HG03060 (cell line): ENCODE results near the gene HIPK2.

ENCODE experiments used
- ATAC-seq: cut with Tn5 transposase; IDR thresholded peaks from one replicate; pipeline ENCODE4 v1.9.1; 2021; ENCODE audit warnings: low read depth, moderate number of reproducible peaks; ENCODE audit not compliant: unreplicated experiment

The HIPK2 gene

DNA sequence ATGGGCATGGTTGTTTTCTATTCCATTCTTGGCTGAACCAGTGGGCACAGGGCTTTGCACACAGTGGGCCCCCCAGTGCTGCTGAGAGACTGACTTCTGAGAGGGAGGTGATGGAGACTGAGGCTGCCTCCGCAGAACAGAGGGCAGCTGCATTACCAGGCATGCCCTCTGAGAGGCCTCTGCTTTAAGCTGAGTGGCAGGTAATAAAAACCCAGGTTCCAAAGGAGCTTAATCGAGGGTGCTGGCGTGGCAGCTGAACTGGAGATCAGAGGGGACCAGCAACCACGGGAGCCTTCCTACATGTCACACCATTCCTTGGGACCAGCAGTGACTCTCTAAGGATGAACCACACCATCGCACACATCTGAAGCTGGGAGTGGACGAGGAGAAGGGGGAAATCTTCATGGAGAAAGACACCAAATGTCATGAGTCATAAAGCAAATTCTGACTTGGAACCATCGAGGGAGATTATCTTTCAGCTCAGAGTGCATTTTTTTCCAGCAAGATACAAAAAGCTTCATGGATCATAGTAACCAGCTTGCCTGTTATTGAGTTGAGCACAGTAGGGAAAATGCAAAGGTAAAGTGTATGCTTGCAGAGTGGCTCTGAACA is 24.6 kb downstream of the HIPK2 start:
- no peak for ATAC-seq

DNA sequence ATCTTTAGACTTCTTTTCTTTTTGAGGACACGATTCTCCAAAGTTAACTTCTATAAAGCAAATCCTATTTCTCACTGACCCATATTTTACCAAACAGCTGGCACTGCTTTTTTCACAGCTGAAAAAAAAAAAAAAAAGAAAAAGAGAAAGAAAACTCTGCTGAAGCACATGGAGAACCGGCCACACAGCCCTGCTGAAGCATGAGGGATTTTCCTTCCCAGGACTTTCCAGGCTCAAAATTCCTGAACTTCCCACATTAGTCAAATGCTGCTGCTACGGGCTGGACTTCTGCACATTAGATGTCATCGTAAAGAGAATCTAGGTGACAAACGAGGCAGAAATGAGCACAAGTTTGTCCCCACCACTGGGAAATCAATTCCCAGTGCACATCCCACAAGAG is 25.2 kb downstream of the HIPK2 start:
- no peak for ATAC-seq

DNA sequence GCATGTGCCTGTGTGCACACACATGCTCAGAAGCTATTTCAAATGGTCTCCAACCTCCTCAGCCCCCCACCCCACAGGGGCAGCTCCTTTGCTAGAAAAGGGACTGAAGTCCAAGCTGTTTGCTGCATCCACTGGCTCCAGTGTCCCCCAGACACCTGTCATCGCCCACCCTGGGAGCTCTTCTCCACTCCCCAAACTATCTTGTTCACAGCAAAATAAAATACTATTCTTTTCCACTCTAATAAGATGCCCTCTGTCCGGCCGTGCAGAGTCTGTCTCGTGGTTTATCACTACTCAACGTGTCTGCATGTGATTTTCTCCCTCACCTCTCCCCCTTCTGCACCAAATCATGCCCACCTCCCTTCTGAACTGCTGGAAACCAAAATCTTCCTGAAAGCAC is 25.6 kb downstream of the HIPK2 start:
- no peak for ATAC-seq

DNA sequence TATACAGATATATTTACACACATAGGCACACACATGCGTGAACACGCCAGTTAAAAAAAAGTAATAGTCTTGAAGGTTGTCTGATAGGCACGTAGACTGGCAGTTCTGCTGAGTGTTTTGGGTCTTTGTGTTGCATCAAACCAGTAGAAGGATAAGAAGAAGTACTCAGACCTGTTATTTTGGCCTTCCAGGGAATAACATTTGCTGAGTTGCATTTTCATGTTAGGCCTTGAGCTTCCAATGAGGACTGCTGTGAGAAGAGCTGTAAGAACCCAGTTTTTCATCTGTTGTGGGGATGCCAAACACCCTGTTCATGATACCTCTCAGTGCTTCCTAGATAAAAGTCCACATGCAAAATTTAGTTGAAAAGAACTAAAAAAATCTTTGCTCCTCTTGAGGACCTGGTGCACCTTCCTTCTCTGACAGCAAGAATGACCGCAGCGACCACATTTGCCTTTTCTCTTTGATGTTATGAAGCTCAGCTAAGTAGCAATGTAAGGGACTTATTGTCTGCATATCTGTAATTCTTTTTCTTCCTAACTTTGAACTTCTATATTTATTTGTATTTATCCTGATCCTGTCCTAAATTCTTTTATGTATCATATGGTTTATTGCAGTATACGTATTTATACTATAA is 27.2 kb downstream of the HIPK2 start:
- ATAC-seq = no peak

DNA sequence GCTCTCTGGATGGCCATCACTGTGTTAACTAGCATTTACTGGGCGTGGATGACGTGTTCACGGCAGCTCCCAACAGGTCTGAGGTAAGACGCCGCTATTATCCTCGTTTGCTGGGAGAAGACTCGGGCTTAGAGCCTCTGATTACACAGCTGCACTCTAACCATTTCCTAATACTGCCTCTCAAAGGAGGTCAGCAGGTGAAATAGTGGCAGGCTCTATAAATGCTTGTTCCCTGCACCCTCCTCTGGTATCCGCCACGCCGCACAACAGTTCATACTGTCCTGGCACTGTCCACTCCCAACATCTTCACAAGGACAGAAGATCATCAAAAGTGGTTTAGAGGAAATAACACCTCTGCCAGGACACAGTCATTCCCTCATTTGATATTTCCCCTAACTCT is 28.3 kb downstream of the HIPK2 start:
- ATAC-seq = no peak

DNA sequence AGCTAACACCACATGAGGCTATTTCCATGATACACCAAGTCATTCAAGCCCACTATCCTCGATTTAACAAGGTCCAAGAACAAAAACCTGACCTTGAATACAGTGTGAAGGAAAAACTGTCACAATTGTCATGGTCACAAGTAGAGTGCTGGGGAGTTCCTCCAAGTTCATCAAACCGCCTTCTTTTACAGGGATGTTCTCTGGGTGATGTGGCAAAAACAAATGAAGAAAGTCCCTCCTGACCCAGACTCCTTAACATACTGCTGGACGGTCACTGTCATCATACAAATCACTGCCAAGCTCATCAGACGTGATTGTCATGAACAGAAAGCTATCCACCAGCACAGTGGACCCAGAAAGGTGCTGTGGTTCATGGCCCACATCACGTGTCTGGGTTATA is 28.9 kb downstream of the HIPK2 start:
- no peak for ATAC-seq

DNA sequence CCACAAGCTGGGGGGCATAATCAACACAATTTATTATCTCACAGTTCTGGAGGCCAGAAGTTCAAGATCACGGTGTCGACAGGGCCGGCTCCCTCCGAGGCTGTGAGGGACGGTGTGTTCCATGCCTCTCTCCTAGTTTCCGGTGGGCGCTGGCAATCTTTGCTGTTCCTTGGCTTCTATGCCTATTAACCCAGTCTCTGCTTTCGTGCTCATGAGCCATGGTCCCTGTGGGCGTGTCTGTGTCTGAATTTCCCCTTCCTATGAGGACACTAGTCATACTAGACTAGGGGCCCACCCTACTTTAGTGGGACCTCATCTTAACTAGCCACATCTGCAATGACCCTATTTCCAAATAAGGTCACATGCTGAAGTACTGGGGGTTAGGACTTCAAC is 29.4 kb downstream of the HIPK2 start:
- ATAC-seq = no peak

DNA sequence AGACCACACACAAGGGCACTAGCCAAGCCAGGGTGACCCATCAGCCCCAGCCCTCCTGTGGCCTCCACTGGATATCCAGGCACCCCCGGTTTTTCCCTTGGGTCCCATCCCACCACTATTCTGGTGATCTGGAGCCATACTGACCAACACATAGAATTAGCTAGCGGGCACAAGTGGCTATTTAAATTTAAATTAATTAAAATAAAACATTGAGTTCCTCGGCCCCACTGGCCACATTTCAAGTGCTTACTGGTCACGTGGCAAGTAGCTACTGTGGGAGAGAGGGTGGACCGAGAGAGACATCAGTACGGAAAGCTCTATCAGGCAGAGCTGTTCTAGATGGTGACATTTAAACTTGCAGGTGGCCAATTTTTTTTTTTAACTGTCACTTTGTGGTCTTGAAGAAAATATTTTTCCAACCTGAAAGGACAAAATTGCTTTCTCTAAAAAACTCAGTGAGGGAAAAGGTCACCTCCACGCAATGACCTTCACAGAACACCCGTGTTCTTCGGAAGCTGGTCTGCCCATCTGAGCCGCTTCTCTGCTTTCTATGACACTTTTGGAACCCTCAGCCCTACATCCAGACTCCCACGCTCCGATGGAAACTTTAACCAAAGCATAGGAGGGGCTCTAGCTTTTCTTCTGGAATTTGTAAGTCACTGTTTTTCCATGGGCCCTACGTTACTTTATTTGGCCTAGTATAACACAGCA is 30.0 kb downstream of the HIPK2 start:
- ATAC-seq = no peak

DNA sequence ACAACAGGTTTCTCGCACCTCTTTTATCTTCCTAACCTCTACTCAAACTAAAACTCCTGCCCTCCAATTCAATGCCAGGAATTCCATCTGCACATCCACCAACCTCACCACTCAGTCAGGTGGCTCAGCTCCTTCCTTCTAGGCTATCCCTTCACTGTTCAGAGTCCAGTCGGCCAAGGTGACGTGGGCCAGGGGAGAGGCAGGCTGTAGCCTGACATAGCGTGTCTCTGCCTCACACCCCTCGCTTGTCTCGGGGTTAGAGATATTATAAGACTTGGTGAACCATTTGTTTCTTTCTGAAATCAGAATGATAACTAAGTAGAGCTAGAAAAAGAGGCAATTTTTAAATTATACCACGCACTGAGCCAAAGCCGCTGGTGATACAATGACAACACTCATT is 31.1 kb downstream of the HIPK2 start:
- no peak for ATAC-seq

DNA sequence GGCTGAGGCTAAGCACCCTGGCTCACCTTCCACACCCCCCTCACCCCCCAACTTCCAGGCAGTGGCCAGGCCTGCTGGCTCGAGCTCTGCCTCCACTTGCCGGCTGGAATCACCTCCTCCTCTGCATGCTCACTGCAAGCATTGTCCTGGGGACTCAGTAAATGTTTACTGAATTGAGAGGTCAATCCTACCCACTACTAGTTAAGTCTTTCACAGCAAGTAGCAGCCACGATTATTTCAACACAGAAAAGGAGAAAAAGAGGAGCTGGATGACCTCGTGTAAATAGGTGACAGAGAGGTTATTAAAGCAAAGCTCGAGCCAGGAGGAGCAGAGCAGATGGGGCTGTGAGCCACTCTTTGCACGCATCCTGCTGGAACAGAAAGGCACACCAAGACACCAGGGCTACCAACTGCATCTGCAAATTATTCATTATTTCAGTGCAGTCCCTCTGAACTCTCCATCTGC is 32.1 kb downstream of the HIPK2 start:
- no peak for ATAC-seq

DNA sequence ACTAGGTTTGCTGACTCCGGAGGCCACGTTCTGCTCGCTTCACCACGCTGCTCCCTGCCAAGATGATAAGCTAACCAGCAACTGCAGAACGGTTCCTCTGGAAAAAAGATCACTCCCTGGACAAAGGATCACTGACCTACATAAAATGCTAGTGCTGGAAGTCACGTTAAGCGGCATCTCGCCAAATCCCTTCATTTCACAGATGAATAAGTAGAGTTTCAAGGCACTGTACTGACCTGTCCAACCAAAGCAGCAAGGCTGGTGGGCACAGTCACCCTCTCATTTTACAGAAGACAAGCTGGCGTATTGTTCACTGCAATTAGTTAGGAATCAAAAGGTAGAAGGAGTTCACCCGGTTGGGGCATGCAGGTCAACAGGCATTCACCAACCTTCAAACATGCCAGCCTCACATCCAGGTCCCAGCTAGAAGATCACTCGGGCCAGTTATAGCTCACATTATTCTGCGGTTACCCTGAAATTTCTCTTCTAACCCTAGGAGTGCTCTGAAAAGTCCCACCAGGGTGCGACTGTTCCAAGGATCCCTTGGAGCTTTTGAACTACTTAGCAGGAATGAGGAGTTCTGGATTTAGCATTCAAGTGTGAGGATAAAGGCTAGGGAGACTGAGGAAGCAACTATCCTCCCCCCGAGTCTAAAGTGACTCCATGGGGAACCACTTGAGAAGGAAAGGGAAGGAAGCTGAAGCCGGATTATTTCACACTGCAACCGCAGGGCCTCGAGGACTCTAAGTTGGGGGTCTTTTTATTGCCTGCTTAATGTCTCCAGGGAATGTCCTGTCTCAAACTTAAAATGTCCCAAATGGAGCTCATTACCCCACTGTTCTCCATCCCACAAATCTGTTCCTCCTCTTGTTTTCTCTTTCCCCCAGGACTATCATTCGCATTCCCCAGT is 32.8 kb downstream of the HIPK2 start:
- no peak for ATAC-seq

DNA sequence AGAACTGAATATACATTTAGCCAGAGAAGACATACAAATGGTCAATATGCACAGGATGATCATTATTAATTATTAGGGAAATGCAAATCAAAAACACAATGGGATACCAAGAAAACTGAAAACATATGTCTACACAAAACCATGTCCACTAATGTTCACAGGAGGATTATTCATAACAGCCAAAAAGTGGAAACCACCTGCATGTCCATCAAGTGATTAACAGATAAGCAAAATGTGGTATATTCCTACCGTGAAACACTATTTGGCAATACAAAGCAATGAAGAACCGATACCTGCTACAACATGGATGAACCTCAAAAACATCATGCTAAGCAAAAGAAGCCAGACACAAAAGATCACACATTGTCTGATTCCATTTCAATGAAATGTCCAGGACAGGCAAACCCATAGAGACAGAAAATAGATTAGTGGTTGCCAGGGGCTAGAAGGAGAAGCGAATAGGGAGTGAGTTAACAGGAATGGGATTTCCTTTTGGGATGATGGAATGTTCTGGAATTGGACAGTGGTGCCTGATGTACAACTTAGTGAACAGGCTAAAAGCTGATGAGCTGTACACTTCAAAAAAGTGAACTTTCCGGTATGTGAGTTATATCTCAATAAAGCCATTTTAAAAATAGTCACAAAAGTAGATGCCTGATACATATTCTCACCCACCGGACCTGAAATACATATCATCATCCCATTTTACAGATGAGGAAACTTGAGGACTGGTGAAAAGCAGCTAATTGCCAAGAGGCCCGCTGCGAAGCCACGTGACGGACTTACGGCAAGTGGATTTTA is 33.6 kb downstream of the HIPK2 start:
- no peak for ATAC-seq

DNA sequence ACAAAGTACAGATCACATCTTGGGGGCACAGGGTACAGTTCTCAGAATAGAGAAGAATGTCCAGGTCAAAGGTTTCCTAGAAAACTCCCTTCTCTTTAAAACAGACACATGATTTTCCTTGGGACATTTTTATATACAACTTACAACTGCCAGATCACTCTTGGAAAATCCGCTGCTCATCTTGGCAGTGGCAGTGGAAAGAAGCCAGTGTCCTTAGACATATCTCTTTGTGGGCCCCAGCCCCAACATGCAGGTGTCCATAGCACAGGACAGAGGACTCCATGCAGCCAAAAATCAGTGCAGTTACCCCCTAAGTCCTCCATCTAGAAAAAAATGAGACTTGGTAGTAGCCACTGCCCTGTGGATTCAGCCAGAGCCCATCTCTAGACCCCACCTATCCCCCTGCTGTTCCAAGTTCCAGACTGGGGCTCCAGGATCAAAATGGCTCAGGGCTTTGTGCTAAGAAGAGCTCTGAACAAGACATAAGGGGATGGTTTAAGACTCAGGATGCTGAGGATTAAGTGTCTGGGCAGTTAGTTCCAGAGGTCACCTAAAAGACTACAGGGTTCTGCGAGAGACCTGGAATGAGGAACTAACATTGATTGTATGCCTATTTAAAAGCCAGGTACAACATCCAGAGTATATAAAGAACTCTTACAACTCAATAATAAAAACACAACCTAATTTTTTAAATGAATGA is 34.4 kb downstream of the HIPK2 start:
- ATAC-seq = no peak

DNA sequence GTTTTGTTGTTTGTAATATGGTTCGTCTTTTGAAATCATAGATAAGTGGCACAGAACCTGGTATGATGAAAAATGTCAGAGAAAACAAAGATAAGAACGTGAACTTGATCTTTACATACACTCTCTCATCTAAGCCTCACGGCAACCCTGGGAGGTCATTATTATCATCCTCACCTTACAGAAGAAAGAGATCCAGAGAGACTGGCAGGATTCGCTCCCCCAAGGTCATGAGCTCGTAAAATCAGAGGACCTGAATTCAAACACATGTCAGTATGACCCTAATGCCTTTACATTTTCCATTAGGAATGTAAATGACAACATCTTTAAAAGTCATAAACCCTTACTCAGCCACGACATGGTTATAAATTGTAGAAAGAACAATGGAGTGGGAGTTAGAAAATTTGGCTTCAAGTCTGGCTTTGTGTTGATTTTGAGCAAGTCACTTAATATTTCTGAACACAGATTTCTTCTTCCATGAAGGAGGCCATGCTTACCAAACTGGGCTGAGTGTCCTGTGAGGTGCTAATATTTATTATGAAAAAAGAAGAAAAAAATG is 35.9 kb downstream of the HIPK2 start:
- ATAC-seq = no peak

DNA sequence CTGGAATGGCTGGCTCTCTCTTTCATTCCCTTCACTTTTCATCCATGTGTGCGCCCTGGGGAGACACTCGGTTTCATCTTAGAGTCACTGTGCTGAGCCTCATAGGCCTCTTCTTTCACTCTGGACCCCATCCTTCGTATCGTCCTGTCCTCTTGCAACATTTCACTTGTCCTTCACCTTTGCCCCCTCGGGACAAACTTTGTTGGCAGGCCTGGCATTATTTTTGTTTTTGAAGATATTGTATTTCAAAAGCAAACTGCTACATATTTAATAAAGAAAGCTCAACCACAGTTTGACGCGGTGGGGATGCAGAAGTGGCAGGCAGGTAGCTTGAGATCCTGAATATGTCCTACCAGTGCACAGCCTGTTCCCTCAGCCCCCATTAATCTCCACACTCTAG is 36.6 kb downstream of the HIPK2 start:
- no peak for ATAC-seq

DNA sequence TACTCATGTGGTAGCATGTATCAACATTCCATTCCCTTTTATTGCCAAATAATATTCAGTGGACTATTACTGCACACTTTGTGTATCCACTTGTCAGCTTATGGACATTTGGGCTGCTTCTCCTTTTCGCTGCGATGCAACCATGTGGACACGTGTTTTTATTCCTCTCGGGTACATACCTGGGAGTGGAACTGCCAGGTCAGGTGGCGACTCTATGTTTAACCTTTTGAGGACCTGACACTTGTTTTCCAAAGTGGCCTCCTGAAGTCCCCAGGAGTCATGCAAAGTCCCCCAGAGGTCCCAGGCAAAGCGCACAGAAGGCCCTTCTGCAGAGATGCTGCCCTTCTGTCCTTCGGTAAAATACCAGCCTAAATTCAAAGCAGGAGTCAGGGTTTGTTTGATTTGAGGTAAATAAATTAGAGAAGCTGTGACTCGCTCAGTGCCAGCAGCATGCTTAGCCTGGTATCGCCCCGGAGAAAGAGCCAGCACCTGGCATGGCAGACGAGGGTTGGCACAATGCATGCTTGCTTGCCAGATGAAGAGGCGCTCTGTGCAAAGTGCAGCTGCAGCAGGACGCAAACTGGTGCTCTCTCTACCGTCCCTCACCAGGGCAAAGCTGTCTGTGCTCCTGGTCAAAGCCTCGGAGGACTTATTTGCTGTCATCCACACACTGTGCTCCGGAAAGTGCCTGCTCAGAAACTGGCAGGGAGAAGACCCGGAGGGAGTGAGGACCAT is 37.8 kb downstream of the HIPK2 start:
- ATAC-seq = no peak

DNA sequence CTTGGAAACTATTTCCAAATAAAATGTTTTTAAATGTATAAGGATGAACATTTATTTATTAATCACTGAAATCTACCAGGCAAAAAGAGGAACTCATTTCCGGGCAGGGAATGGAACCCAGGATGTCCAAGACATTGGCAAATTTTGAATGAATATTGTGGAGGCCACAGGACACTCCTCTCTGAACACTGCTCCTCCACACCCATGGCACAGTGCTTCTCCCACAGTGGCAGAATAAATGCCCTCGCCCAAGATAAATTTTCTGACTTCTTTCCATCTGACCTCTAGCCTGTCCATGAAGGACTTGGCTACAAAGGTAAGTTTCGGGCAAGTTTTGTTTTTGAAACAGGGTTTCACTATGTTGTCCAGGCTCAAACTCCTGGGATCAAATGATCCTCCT is 39.0 kb downstream of the HIPK2 start:
- no peak for ATAC-seq

DNA sequence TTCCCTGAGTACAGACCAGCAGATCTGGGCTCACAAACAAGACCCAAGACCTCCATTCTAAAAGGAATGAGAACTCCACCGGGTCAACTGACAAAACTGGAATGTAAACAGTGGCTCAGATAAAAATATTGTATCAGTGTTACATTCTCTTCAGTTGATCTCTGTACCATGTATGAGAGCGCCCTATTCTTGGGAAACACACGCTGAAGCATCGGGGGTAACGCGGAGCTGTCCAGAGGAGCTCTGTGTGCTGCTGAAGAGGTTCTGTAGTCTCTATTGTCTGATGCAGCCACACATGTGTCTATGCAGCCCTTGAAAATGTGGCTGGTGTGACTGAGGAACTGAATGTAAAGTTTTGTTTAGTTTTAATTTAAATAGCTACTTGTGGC is 39.7 kb downstream of the HIPK2 start:
- no peak for ATAC-seq
